ENCODE results near the gene PLEKHG3.

PLEKHG3 gene

GRCh38 chr14:64714432-64715025, 10.3 kb downstream of the PLEKHG3 start:
- no peak overlapping the region for H3K4me3 ChIP-seq (ENCODE audit: low read length)
- no peak for DNase-seq (ENCODE audit: low read depth)
- TF ChIP-seq, protein P1, sequence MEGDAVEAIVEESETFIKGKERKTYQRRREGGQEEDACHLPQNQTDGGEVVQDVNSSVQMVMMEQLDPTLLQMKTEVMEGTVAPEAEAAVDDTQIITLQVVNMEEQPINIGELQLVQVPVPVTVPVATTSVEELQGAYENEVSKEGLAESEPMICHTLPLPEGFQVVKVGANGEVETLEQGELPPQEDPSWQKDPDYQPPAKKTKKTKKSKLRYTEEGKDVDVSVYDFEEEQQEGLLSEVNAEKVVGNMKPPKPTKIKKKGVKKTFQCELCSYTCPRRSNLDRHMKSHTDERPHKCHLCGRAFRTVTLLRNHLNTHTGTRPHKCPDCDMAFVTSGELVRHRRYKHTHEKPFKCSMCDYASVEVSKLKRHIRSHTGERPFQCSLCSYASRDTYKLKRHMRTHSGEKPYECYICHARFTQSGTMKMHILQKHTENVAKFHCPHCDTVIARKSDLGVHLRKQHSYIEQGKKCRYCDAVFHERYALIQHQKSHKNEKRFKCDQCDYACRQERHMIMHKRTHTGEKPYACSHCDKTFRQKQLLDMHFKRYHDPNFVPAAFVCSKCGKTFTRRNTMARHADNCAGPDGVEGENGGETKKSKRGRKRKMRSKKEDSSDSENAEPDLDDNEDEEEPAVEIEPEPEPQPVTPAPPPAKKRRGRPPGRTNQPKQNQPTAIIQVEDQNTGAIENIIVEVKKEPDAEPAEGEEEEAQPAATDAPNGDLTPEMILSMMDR (conservative IDR thresholded peaks at IDR 0.05; ENCODE audit: low read depth, low read length), result no peak

DNA sequence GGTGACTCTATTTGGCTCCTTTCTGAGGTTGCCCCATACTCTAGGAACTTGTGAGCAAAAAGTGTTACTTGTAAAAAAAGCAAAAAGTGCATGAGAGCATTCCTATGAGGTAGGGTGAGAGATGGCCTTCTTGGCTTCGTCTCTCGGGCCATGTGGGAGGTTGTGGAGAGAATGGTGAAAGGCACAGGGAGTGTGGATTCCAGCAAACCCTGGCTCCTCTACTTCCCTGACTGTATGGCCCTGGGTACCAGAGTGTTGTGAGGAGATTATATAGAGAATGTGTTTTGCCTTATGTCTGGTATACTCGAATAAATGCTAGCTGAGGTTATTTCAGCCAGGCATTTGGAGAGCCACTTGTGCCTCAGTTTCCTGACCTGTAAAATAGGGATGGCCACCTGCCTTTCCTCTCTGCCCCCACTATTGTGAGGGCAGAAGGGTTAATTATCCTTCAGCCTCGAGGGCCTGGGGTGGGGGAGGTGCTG, 11.0 kb downstream of the PLEKHG3 start:
- DNase-seq (ENCODE audit: low read depth), result no peak
- H3K4me3 ChIP-seq (ENCODE audit: low read length), result no peak overlapping the region
- TF ChIP-seq, protein P1 (conservative IDR thresholded peaks at IDR 0.05; ENCODE audit: low read depth, low read length), result no peak

- no peak for DNase-seq (ENCODE audit: low read depth)
- TF ChIP-seq, protein P1 (conservative IDR thresholded peaks at IDR 0.05; ENCODE audit: low read depth, low read length), result no peak
- peak overlapping the region; percentile 22 for H3K4me3 ChIP-seq (ENCODE audit: low read length)
These were observed 11.6 kb downstream of the PLEKHG3 start for GRCh38 chr14:64715628-64716412.

- no peak for DNase-seq (ENCODE audit: low read depth)
- TF ChIP-seq, protein P1 (conservative IDR thresholded peaks at IDR 0.05; ENCODE audit: low read depth, low read length), result no peak
- no peak overlapping the region for H3K4me3 ChIP-seq (ENCODE audit: low read length)
These were observed 13.6 kb downstream of the PLEKHG3 start for GRCh38 chr14:64717870-64718269.

DNA sequence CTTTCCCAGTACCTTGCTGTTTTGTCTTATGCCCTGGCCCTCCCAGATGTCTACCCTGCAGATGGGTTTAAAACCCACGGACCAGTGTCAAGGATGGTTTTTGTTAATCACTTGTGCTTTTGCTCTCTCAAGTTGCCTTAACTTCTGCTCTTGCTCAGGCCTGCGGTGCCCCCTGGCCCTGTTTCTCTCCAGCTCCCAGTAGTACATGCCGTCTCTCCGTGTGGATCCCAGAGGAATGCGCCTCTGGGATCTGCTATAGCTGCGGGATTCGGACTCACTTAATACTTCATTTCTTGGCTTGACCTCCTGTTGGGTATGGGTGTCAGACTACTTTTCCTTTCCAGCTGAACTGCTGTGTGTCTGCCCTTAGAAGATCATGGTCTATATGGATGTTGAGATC, 14.5 kb downstream of the PLEKHG3 start:
- TF ChIP-seq, protein P1 (conservative IDR thresholded peaks at IDR 0.05; ENCODE audit: low read depth, low read length), result no peak
- DNase-seq (ENCODE audit: low read depth), result no peak

GRCh38 chr14:64719601-64720000, 15.4 kb downstream of the PLEKHG3 start:
- H3K4me3 ChIP-seq (ENCODE audit: low read length), result no peak overlapping the region
- TF ChIP-seq, protein P1 (conservative IDR thresholded peaks at IDR 0.05; ENCODE audit: low read depth, low read length), result no peak

More for the DNA sequence above, 14.5 kb downstream of the PLEKHG3 start:
- no peak overlapping the region for H3K4me3 ChIP-seq (ENCODE audit: low read length)

More at GRCh38 chr14:64719601-64720000, 15.4 kb downstream of the PLEKHG3 start:
- DNase-seq (ENCODE audit: low read depth), result no peak
